KOPT-K1 (cell line): ENCODE data around the gene CNIH3.

ENCODE experiments used
- H3K27ac ChIP-seq: fragments of 200-600 bp; sonication (generic); 2 replicates; pipeline ENCODE4 v1.5.1; 2016; ENCODE audit warnings: antibody characterized with exemption, mild to moderate bottlenecking, low read depth, low read length; ENCODE audit not compliant: poor library complexity, severe bottlenecking
- H3K36me3 ChIP-seq: fragments of 200-600 bp; sonication (generic); 2 replicates; pipeline ENCODE4 v1.5.1; 2017; ENCODE audit warnings: antibody characterized with exemption, mild to moderate bottlenecking, low read length, moderate library complexity; ENCODE audit not compliant: insufficient read depth
- H3K9me3 ChIP-seq: fragments of 200-600 bp; sonication (generic); 2 replicates; pipeline ENCODE4 v1.5.1; 2017; ENCODE audit warnings: antibody characterized with exemption, low read length, mild to moderate bottlenecking; ENCODE audit not compliant: insufficient read depth, poor library complexity, severe bottlenecking

Gene CNIH3

GRCh38 chr1:224644553-224645154 is 28.5 kb downstream of the CNIH3 start:
- no peaks in the 10 kb centered on the region for H3K9me3 ChIP-seq
- no peak overlapping the region for H3K27ac ChIP-seq
- H3K36me3 ChIP-seq = no peaks in the 10 kb centered on the region

- H3K9me3 ChIP-seq = no peaks in the 10 kb centered on the region
- H3K27ac ChIP-seq = no peak overlapping the region
- no peaks in the 10 kb centered on the region for H3K36me3 ChIP-seq
Measured at GRCh38 chr1:224647449-224647848, 31.3 kb downstream of the CNIH3 start.

- Histone ChIP-seq H3K27ac (no peak overlapping the region), H3K36me3 (no peaks in the 10 kb centered on the region), H3K9me3 (no peaks in the 10 kb centered on the region)
Measured at GRCh38 chr1:224650290-224650689, 34.2 kb downstream of the CNIH3 start.

GRCh38 chr1:224651188-224651587 is 35.1 kb downstream of the CNIH3 start:
- Histone ChIP-seq H3K27ac (no peak overlapping the region), H3K36me3 (no peaks in the 10 kb centered on the region), H3K9me3 (no peaks in the 10 kb centered on the region)

GRCh38 chr1:224656392-224656791 is 40.3 kb downstream of the CNIH3 start:
- Histone ChIP-seq H3K36me3 (no peaks in the 10 kb centered on the region), H3K9me3 (no peaks in the 10 kb centered on the region), H3K27ac (no peak overlapping the region)

- no peaks in the 10 kb centered on the region for H3K9me3 ChIP-seq
- H3K27ac ChIP-seq = no peak overlapping the region
- H3K36me3 ChIP-seq = no peaks in the 10 kb centered on the region
Measured at GRCh38 chr1:224660074-224660473, 44.0 kb downstream of the CNIH3 start.

- no peaks in the 10 kb centered on the region for H3K9me3 ChIP-seq
- H3K27ac ChIP-seq = no peak overlapping the region
- H3K36me3 ChIP-seq = no peaks in the 10 kb centered on the region
Measured at GRCh38 chr1:224662870-224663269, 46.8 kb downstream of the CNIH3 start.

DNA sequence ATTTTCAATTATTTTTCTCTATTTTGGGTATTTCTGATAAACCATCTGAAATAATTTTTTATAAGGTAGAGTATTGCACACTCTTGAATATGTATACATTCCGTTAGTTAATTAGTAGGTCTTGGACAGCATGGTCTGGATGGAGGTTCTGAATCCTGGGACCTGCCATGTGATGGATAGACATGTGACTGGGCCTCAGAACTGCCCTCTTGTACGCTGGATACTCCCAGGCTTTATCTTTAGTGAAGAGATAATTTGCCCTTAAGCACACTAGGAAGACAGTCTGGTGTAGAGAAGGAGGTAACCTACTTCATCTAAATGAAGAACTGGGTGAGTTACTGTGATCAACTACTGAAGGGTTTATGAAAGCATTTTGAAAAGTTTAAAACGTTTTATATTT is 48.9 kb downstream of the CNIH3 start:
- Histone ChIP-seq H3K9me3 (no peaks in the 10 kb centered on the region), H3K27ac (no peak overlapping the region), H3K36me3 (no peaks in the 10 kb centered on the region)

DNA sequence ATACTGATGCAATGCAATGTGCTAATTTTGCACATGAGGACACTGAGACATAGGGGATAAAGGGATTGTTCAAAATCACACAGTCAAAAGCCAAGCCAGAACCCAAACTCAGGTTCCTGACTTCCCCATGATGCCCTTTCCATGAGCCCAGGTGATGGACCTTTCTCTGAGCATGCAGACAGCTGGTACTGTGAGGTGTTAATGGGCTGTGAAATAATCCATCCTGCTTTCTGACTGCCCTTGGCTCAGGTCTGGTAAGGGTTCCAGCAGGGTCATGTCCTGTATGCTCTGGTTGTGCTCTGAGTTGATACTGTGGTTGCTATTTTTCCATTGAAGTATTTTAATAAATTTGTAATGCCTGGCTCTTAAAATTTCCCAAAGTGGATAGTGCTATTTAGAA is 50.0 kb downstream of the CNIH3 start:
- H3K36me3 ChIP-seq = no peaks in the 10 kb centered on the region
- H3K27ac ChIP-seq = no peak overlapping the region
- H3K9me3 ChIP-seq = no peaks in the 10 kb centered on the region

- Histone ChIP-seq H3K27ac (no peak overlapping the region), H3K36me3 (no peaks in the 10 kb centered on the region), H3K9me3 (no peaks in the 10 kb centered on the region)
Measured at GRCh38 chr1:224666913-224667312, 50.8 kb downstream of the CNIH3 start.

- no peaks in the 10 kb centered on the region for H3K36me3 ChIP-seq
- no peak overlapping the region for H3K27ac ChIP-seq
- H3K9me3 ChIP-seq = no peaks in the 10 kb centered on the region
Measured at GRCh38 chr1:224668984-224669383, 52.9 kb downstream of the CNIH3 start.

- Histone ChIP-seq H3K9me3 (no peaks in the 10 kb centered on the region), H3K27ac (no peak overlapping the region), H3K36me3 (no peaks in the 10 kb centered on the region)
Measured at GRCh38 chr1:224669403-224669802, 53.3 kb downstream of the CNIH3 start.

DNA sequence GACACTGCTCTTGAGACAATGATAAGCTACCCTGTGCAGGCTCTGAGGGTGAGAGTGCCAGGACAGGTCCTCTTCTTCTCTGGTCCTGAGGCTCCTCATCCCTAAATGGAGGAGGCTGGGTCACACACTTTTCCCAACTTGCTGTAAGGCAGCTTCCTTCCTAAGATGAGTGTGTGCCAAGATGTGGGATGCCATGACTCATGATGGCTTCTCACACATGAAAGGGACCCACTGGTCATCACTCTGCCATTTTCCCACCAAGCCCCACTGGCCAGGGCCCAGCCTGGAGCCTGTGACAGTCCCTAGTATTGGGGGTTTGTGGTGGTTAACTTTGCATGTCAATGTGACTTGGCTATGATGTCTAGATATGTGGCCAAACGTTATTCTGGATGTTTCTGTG is 54.4 kb downstream of the CNIH3 start:
- no peak overlapping the region for H3K27ac ChIP-seq
- no peaks in the 10 kb centered on the region for H3K9me3 ChIP-seq
- H3K36me3 ChIP-seq = no peaks in the 10 kb centered on the region

- H3K36me3 ChIP-seq = no peaks in the 10 kb centered on the region
Measured at GRCh38 chr1:224671076-224671475, 55.0 kb downstream of the CNIH3 start.

GRCh38 chr1:224673141-224673540 is 57.0 kb downstream of the CNIH3 start:
- H3K9me3 ChIP-seq = no peaks in the 10 kb centered on the region
- H3K27ac ChIP-seq = no peak overlapping the region
- H3K36me3 ChIP-seq = no peaks in the 10 kb centered on the region

More at GRCh38 chr1:224671076-224671475, 55.0 kb downstream of the CNIH3 start:
- Histone ChIP-seq H3K9me3 (no peaks in the 10 kb centered on the region), H3K27ac (no peak overlapping the region)

GRCh38 chr1:224675590-224675989 is 59.5 kb downstream of the CNIH3 start:
- no peak overlapping the region for H3K27ac ChIP-seq
- no peaks in the 10 kb centered on the region for H3K9me3 ChIP-seq
- no peaks in the 10 kb centered on the region for H3K36me3 ChIP-seq
